HepG2 (cell line): ENCODE results near the gene TCP11L1. TPM values are rescaled to one million over a fixed set of nuclear protein-coding genes. Genes with fewer than 3 reads are reported as not detected.

Source experiments
- ATAC-seq: fragments of 200-7000 bp; cut with Tn5 transposase; 3 replicates; pipeline ENCODE4 v1.9.1; 2020; ENCODE audit warnings: mild to moderate bottlenecking, moderate library complexity
- BruUV-seq: library from RNA; stranded (reverse); fragments of 400-500 nt; replicated peaks from 2 replicates; lab custom pipeline; 2021; lab: Mats Ljungman, UMichigan
- CTCF ChIA-PET: fragments of 300-600 bp; formaldehyde crosslinking; extraction: SDS; loops from one replicate; lab custom pipeline; 2021; ENCODE audit warnings: low total read pairs, inconsistent platforms, low intra/inter-chr PET ratio; lab: Yijun Ruan, JAX
- POLR2A ChIA-PET: fragments of 350-600 bp; sonication (Branson Sonifier 250); formaldehyde crosslinking; loops from one replicate; lab custom pipeline; 2020; ENCODE audit warnings: antibody characterized with exemption, inconsistent platforms; lab: Yijun Ruan, JAX
- DNase-seq: peaks from one replicate; pipeline ENCODE4 v3.0.0-alpha.2; 2015; ENCODE audit warnings: low spot score
- FAIRE-seq: peaks from 3 replicates; lab custom pipeline; 2011; peaks lifted over from hg19 to GRCh38; lab: Jason Lieb, UNC
- H2AFZ ChIP-seq: one replicate; pipeline ENCODE4 v1.6.1; 2011; ENCODE audit warnings: low read length, inconsistent platforms
- H3K27ac ChIP-seq: fragments of 300-600 bp; 3 replicates; pipeline ENCODE4 v1.8.0; 2011; ENCODE audit warnings: mixed run types, mild to moderate bottlenecking, mixed read lengths, low read length, inconsistent platforms; ENCODE audit not compliant: insufficient read depth; ENCODE audit errors: extremely low read length
- H3K27me3 ChIP-seq, 2 experiments: fragments of 200-600 bp in 1 of 2; 2 replicates in 1 of 2; 3 replicates in 1 of 2; pipeline versions ENCODE4 v1.6.0 to v1.8.0; 2011; ENCODE audit warnings: low read length in 2 of 2, mild to moderate bottlenecking in 2 of 2, moderate library complexity in 2 of 2, inconsistent platforms in 1 of 2; ENCODE audit not compliant: insufficient read depth in 2 of 2, control insufficient read depth in 1 of 2
- H3K36me3 ChIP-seq, 2 experiments: fragments of 200-600 bp in 1 of 2; replicated peaks in 1 of 2; 2 replicates in 1 of 2; 3 replicates in 1 of 2; pipeline versions ENCODE4 v1.5.1 to v1.8.0; 2011; ENCODE audit warnings: low read length in 2 of 2, inconsistent platforms in 1 of 2; ENCODE audit not compliant: insufficient read depth in 2 of 2, control insufficient read depth in 1 of 2
- H3K4me1 ChIP-seq: 2 replicates; pipeline ENCODE4 v1.5.1; 2012; ENCODE audit warnings: low read length, inconsistent platforms; ENCODE audit not compliant: insufficient read depth
- H3K4me2 ChIP-seq: 2 replicates; pipeline ENCODE4 v1.6.0; 2011; ENCODE audit warnings: low read depth, low read length, inconsistent platforms
- H3K4me3 ChIP-seq, 3 experiments: fragments of 200-600 bp in 1 of 3; sonication (generic), shearing (Covaris generic) in 1 of 3; replicated peaks in 1 of 3; 2 replicates each; pipeline ENCODE4 v1.5.1; 2011 to 2016; ENCODE audit warnings: low read length in 3 of 3, inconsistent platforms in 2 of 3, low read depth in 2 of 3, mild to moderate bottlenecking in 2 of 3, control low read depth in 1 of 3, mixed read lengths in 1 of 3; ENCODE audit not compliant: insufficient read depth in 1 of 3
- H3K79me2 ChIP-seq: one replicate; pipeline ENCODE4 v1.6.1; 2011; ENCODE audit warnings: low read length, inconsistent platforms; ENCODE audit not compliant: insufficient read depth
- H3K9ac ChIP-seq: 2 replicates; pipeline ENCODE4 v1.6.0; 2011; ENCODE audit warnings: mild to moderate bottlenecking, low read depth, low read length, inconsistent platforms; ENCODE audit not compliant: insufficient read depth
- H3K9me3 ChIP-seq: 2 replicates; pipeline ENCODE4 v1.5.1; 2012; ENCODE audit warnings: mild to moderate bottlenecking, low read length
- H4K20me1 ChIP-seq: 2 replicates; pipeline ENCODE4 v1.6.0; 2011; ENCODE audit warnings: inconsistent platforms, mild to moderate bottlenecking, low read length, moderate library complexity; ENCODE audit not compliant: insufficient read depth
- BCLAF1 ChIP-seq: fragments of 450-650 bp; IDR thresholded peaks from 2 replicates; pipeline ENCODE4 v1.6.1; 2017; ENCODE audit warnings: mild to moderate bottlenecking
- DR1 ChIP-seq: sonication (generic); formaldehyde crosslinking; IDR thresholded peaks from 2 replicates; pipeline ENCODE4 v1.8.0; 2021; ENCODE audit warnings: mild to moderate bottlenecking, missing genetic modification reagents, inconsistent platforms
- GATA4 ChIP-seq: sonication (generic); IDR thresholded peaks from 2 replicates; pipeline ENCODE4 v1.6.1; 2016; ENCODE audit warnings: antibody characterized with exemption, low read depth, borderline replicate concordance
- MAFF ChIP-seq: IDR thresholded peaks from 2 replicates; pipeline ENCODE4 v1.6.1; 2011; ENCODE audit warnings: low read depth, low read length, improper control_type of control experiment
- MAFK ChIP-seq, 2 experiments: IDR thresholded peaks in 1 of 2; conservative IDR thresholded peaks in 1 of 2; 2 replicates each; pipeline ENCODE4 v1.6.1; 2011; ENCODE audit warnings: improper control_type of control experiment in 2 of 2, low read length in 2 of 2
- MIXL1 ChIP-seq: IDR thresholded peaks from 2 replicates; pipeline ENCODE4 v1.6.1; 2016
- NAIF1 ChIP-seq: sonication (generic); formaldehyde crosslinking; IDR thresholded peaks from 2 replicates; pipeline ENCODE4 v1.5.0; 2020; ENCODE audit warnings: mild to moderate bottlenecking, missing genetic modification reagents, borderline replicate concordance
- NFAT5 ChIP-seq: sonication (generic); formaldehyde crosslinking; IDR thresholded peaks from 2 replicates; pipeline ENCODE4 v1.4.0; 2020; ENCODE audit warnings: missing genetic modification reagents
- PLRG1 ChIP-seq: fragments of 450-650 bp; conservative IDR thresholded peaks from 2 replicates; pipeline ENCODE4 v1.6.1; 2016
- TCF12 ChIP-seq, 2 experiments: fragments of 450-650 bp in 1 of 2; sonication (generic) in 1 of 2; formaldehyde crosslinking in 1 of 2; IDR thresholded peaks; 2 replicates each; pipeline versions ENCODE4 v1.6.1 to v1.8.0; 2017 to 2022; ENCODE audit warnings: antibody characterized with exemption in 1 of 2, mild to moderate bottlenecking in 1 of 2, missing genetic modification reagents in 1 of 2, moderate library complexity in 1 of 2
- ZNF780A ChIP-seq: sonication (generic); formaldehyde crosslinking; IDR thresholded peaks from 2 replicates; pipeline ENCODE4 v1.8.0; 2022; ENCODE audit warnings: mild to moderate bottlenecking, missing genetic modification reagents, moderate library complexity
- ZNF883 ChIP-seq: sonication (generic); formaldehyde crosslinking; IDR thresholded peaks from 2 replicates; pipeline ENCODE4 v1.5.1; 2020; ENCODE audit warnings: mild to moderate bottlenecking, missing genetic modification reagents; ENCODE audit errors: not compliant biosample characterization
- WGBS: methylation state at CpG from one replicate; pipeline ENCODE4 v1.1.6; 2017; ENCODE audit warnings: low lambda C conversion rate; 5-methylcytosine and 5-hydroxymethylcytosine counted together
- in situ Hi-C: cut with HindIII; loops from 2 replicates; pipeline ENCODE4 v1.10.0; 2017; ENCODE audit warnings: low pct_unique_long_range_greater_than_20kb; ENCODE audit not compliant: extremely low pct_ligation_motif_present
- intact Hi-C: fragments of 100-400 bp; cut with micrococcal nuclease; formaldehyde crosslinking; loops from one replicate; pipeline ENCODE4 v1.10.0; 2022; ENCODE audit not compliant: unreplicated experiment
- polyA plus RNA-seq, 8 experiments: library from polyadenylated mRNA; depleted of rRNA in 3 of 8; stranded (reverse) in 7 of 8; unstranded in 1 of 8; fragments of >200 nt; fragmentation: Illumina TruSeq in 4 of 8; extraction: Trizol in 4 of 8; gene quantifications; 2 replicates each; pipeline versions ENCODE4 v1.2.1 to v1.2.3, GENCODE V29; 2011 to 2016; ENCODE audit warnings: low read depth in 4 of 8, missing spikeins in 1 of 8, mixed read lengths in 1 of 8; ENCODE audit not compliant: insufficient read depth in 1 of 8
- total RNA-seq, 5 experiments: library from RNA; depleted of rRNA; stranded (reverse); fragments of >200 nt; fragmentation: Illumina TruSeq; extraction: Trizol; gene quantifications; 2 replicates each; pipeline ENCODE4 v1.2.3, GENCODE V29; 2016; ENCODE audit warnings: low read depth in 1 of 5

The TCP11L1 gene
- total and polyA plus RNA-seq, 2 of the 13 experiments (the other 11 are each of a cell fraction or from before 2014, with no cell fraction given) = 7.9 to 10.1 TPM

- no peaks in the 10 kb centered on the region for H3K9me3 ChIP-seq
- TF ChIP-seq MAFK (conservative IDR thresholded peaks at IDR 0.05 in 1 of 2, IDR thresholded peaks at IDR 0.05 in 1 of 2; ENCODE audit: low read length in 2 of 2) (peak; percentile 62 to 83), MAFF (peak; percentile 69), DR1 (no peak)
- intact Hi-C loops = no loop called here
- 47% methylated on average over 3 of the region's 3 CpGs for WGBS
- no peak overlapping the region for H3K27ac ChIP-seq
- no peak for DNase-seq
- H2AFZ ChIP-seq = no peak overlapping the region
- H3K36me3 ChIP-seq = no peaks in the 10 kb centered on the region
- no peak overlapping the region for H3K4me2 ChIP-seq
- H3K4me1 ChIP-seq = no peaks in the 10 kb centered on the region
- H3K27me3 ChIP-seq = no peaks in the 10 kb centered on the region; a peak in 1 of 5 replicates
- H3K4me3 ChIP-seq = no peak overlapping the region
- no peak overlapping the region for H3K9ac ChIP-seq
- no TSS peak for BruUV-seq
- ChIA-PET POLR2A (no interaction called here), CTCF (no interaction called here)
- in situ Hi-C loops = no loop called here
- ATAC-seq = no peak
- FAIRE-seq = no peak
- H4K20me1 ChIP-seq = no peaks in the 10 kb centered on the region
- H3K79me2 ChIP-seq = no peaks in the 10 kb centered on the region
These were observed 47.9 kb upstream of the TCP11L1 start for GRCh38 chr11:32991427-32991826.

GRCh38 chr11:32991898-32992297 is 47.5 kb upstream of the TCP11L1 start:
- POLR2A ChIA-PET = no interaction called here
- TF ChIP-seq PLRG1 (no peak), ZNF883 (CRISPR knock-in tag) (no peak), GATA4 (no peak), MIXL1 (CRISPR knock-in tag) (no peak), ZNF780A (CRISPR knock-in tag) (no peak), NFAT5 (no peak), NAIF1 (no peak), BCLAF1 (no peak), TCF12 (IDR thresholded peaks at IDR 0.05) (no peak), TCF12 (CRISPR knock-in tag; IDR thresholded peaks at IDR 0.05) (no peak)

More at GRCh38 chr11:32991898-32992297, 47.5 kb upstream of the TCP11L1 start:
- DNase-seq = no peak
- Histone ChIP-seq H3K79me2 (no peaks in the 10 kb centered on the region), H3K4me3 (no peak overlapping the region), H3K27me3 (no peaks in the 10 kb centered on the region; a peak in 1 of 5 replicates), H3K27ac (no peak overlapping the region), H3K36me3 (no peaks in the 10 kb centered on the region), H4K20me1 (no peaks in the 10 kb centered on the region), H2AFZ (no peak overlapping the region), H3K4me2 (no peak overlapping the region), H3K9ac (no peak overlapping the region), H3K4me1 (no peaks in the 10 kb centered on the region), H3K9me3 (no peaks in the 10 kb centered on the region)
- no peak for FAIRE-seq
- no peak for ATAC-seq
- intact Hi-C loops = no loop called here
- CTCF ChIA-PET = no interaction called here
- no TSS peak for BruUV-seq
- in situ Hi-C loops = no loop called here
